CD4-positive, alpha-beta T cell treated with Interleukin-2 at 100 ng/mL for 4 hours (primary cell): ENCODE data around the gene IGF2BP2.

ENCODE experiments used
- DNase-seq: peaks from one replicate; pipeline ENCODE4 v3.0.0-alpha.2; 2020; ENCODE audit warnings: low spot score

Gene IGF2BP2

DNA sequence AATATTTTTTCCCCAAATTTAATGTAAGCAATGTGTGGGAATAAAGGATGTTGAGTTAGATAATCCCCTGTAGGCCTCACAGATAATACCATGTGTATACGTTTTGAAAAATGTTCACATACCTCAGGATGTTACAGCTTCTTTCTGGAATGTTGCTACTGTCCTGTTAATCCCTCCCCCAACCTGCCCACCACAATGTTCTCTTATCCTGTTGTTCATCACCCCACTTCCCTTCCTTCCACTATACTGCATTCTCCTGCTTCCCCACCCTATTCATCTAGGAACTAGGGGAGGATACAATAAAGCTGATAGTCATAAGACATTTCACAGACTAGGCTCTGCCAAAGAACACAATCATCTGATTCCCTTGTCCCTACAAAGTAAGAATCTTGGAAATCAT, 92.1 kb downstream of the IGF2BP2 start:
- no peak for DNase-seq

DNA sequence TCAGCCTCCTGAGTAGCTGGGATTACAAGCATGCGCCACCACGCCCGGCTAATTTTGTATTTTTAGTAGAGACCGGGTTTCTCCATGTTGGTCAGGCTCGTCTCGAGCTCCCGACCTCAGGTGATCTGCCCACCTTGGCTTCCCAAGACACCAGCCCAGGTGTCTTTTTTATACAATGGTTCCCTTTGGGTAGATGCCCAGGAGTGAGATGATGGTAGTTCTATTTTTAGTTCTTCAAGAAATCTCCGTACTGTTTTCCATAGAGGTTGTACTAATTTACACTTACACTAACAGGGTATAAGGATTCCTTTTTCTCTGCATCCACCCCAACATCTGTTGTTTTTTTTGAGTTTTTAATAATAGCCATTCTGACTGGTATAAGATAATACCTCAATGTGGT, 94.3 kb downstream of the IGF2BP2 start:
- DNase-seq, result no peak

DNA sequence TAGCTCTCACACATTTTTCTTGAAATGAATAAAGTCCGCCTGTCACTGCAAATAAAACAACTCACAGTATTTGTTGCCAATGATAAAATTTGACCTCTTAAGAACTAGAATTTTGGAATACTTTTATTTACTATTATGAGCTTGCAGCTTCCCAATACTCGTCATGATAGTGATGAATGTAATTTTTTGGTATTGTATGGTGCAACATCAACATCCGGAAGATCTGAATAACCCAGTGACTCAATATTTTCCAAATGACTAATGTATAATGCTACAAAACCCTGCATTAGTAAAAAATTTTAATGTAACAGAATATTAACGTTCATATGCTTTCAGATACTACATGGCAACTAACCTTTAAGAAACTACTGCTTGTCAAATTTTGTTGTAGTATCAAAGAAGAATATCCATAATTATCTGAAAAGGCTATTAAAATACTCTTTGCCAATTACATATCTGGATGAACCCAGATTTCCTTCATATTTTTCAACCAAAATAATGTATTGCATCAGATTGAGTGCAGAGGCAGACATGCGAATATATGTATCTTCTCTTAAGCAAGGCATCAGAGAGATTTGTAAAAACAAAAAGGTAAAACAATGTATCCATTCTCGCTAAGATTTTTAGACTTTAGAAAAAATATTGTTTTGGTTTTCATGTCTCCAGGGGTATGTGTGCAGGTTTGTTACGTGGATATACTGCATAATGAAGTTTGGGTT, 95.3 kb downstream of the IGF2BP2 start:
- DNase-seq, result no peak

GRCh38 chr3:185728630-185729336, 96.1 kb downstream of the IGF2BP2 start:
- no peak for DNase-seq

GRCh38 chr3:185727873-185728272, 97.0 kb downstream of the IGF2BP2 start:
- DNase-seq, result no peak

GRCh38 chr3:185726254-185726967, 98.4 kb downstream of the IGF2BP2 start:
- DNase-seq, result no peak

GRCh38 chr3:185724761-185725160, 100.1 kb downstream of the IGF2BP2 start:
- DNase-seq, result no peak

GRCh38 chr3:185724251-185724650, 100.6 kb downstream of the IGF2BP2 start:
- DNase-seq, result no peak

DNA sequence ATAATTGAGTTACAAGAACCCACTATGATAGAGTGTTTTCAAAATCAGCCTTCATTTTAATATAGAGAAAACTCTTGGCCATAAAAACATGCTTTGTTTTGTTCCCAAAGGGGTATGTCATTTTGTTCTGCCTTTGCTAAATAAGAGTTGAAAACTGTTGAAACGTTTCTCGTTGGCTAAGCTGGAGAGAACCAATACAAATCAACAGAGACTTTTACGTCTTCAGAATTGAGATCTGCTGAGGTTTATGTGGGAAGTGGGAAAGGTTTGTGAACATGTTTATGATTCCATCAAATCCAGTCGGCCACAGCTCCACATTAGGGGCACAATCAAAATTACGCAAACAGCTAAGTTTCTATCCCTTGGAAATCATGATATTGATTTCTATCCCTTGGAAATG, 102.0 kb downstream of the IGF2BP2 start:
- no peak for DNase-seq

DNA sequence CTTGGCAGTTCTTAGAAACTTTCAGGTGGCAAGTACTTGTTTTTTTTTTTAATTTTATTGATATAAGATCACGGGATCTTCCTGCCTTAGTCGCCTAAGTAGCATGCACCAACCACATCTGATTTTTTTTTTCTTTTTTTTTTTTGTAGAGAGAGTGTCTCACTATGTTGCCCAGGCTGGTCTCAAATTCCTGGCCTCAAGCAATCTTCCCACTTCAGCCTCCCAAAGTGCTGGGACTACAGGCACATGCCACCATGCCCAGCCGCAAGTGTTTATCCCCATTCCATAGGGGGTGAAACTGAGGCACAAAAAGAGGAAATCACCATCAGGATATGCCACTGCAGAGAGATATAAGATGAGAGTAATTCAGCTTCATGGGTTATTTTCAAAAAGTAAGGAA, 102.9 kb downstream of the IGF2BP2 start:
- DNase-seq, result no peak

GRCh38 chr3:185720326-185720725, 104.5 kb downstream of the IGF2BP2 start:
- DNase-seq, result no peak

GRCh38 chr3:185718736-185719593, 105.9 kb downstream of the IGF2BP2 start:
- DNase-seq, result no peak

DNA sequence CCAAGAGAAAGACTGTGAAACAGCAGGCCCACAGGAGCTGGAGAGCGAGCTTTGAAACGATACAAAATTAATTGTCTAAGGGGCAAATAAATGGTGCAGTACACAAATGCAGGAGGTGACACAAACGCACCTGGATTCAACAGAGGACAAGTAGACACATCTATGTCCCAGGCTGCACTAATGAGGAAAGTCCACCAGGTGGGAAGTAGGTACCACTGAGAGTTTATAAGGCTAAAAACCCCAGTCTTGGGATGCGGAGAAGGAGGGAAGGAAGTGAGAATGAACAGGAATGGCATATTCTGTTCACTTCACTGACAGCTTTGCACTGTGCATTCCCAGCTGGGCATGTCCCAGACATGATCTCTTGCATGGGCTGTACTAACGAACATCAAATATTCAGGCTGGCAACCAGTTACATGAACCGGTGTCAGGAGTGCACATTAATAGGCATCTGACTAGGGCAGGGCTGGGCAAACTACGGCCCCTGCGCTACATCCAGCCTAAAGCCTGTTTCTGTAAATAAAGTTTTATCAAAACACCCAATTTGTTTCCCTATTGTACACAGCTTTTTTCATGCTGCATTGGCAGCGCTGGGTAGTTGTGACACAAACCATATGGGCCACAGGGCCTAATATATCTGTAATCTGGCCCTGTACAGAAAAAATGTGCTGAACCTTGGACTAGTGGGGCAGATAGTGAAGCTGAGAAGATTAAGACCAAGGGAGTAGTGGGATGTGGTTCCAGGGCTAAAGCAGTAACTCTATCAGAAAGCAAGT, 107.0 kb downstream of the IGF2BP2 start:
- DNase-seq, result no peak

GRCh38 chr3:185717121-185717520, 107.7 kb downstream of the IGF2BP2 start:
- DNase-seq, result no peak

GRCh38 chr3:185716436-185717108, 108.3 kb downstream of the IGF2BP2 start:
- no peak for DNase-seq

GRCh38 chr3:185715091-185715490, 109.8 kb downstream of the IGF2BP2 start:
- no peak for DNase-seq

DNA sequence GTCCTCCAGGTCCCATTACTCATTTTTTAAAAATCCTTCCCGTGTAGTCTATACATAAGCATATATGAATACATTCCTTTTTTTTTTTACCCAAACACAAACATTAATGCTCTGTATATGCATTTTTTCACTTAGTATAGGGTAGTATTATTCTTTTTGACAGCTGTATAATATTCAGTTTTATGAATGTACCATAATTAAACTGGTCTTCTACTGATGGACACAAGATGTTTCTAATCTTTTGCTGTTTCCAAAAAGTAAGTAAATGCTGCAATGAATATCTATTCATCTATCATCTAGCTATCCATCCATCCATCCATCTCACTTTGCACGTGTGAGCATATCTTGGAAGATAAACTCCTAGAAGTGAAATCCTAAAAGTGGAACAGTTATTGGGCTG, 110.8 kb downstream of the IGF2BP2 start:
- DNase-seq, result no peak

DNA sequence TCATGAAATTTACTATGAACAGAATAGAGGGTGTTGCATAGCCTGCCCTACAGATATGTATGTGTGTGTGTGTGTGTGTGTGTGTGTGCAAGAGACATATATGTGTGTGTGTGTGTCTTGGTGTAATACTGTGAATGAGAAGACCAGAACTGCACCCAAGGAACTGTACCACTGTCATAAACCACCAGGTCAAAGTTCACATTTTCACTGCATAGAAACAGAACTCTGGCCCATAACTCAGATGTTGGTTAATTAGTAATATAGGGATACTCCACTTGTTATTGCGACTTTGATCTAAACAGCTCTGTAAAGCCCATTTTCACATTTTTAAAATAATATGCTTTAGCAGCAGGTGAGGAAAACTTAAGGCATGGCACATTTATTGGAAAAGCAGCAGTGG, 111.8 kb downstream of the IGF2BP2 start:
- no peak for DNase-seq

GRCh38 chr3:185712337-185712736, 112.5 kb downstream of the IGF2BP2 start:
- DNase-seq, result no peak

DNA sequence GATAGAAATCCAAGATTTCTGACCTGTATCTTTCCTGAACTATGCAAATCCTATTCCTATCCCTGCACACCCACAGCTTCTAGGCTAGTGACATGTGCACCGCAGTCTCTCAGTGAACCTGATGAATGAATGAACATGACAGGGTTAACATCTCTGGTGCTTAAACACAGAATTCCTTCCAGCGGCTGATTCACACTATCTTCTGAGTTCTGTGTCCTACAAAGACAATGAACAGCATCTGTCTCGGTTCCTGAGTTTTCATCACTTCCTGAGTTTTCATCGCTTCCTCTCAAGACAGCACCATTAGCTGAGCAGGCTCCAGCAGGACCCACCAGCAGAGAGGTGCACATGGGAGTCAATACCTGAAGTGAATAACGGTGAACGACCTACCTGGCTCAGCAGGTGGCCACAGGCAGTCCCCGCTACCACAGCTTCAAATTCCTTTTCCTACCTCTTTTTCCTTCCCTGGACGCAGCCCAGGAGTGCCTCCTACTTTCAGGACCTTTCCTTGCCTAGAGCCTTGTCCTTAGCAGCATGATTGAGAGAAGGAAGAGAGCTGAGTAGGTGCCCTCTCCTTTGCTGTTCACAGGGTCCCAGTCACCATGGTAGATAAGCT, 113.5 kb downstream of the IGF2BP2 start:
- DNase-seq, result no peak
